Heart right ventricle (tissue), 16 donors: Measurements from ENCODE around the gene IFNAR2. TPM values are rescaled to one million over a fixed set of nuclear protein-coding genes. Genes with fewer than 3 reads are reported as not detected.

Experiments used
- ATAC-seq, 8 donors: fragments of 200-7000 bp; cut with Tn5 transposase; one replicate each; pipeline ENCODE4 v1.9.1; 2020; ENCODE audit warnings: mild to moderate bottlenecking in 8 of 8, moderate library complexity in 8 of 8, moderate number of reproducible peaks in 1 of 8
- DNase-seq, 2 donors: peaks; one replicate each; pipeline ENCODE4 v3.0.0-alpha.2; 2020
- H3K27ac ChIP-seq, 10 donors: fragments of 200-600 bp; sonication (generic) in 2 of 10; one replicate each; pipeline versions ENCODE4 v1.5.0 to v1.8.0; 2020 to 2022; ENCODE audit warnings: mild to moderate bottlenecking in 3 of 10
- H3K27me3 ChIP-seq, 7 donors: fragments of 200-600 bp; one replicate each; pipeline ENCODE4 v1.8.0; 2021 to 2022; ENCODE audit warnings: mild to moderate bottlenecking in 2 of 7
- H3K36me3 ChIP-seq, 9 donors: fragments of 200-600 bp; sonication (generic) in 1 of 9; one replicate each; pipeline versions ENCODE4 v1.5.0 to v1.8.0; 2020 to 2022; ENCODE audit warnings: mild to moderate bottlenecking in 2 of 9
- H3K4me1 ChIP-seq, 9 donors: fragments of 200-600 bp; sonication (generic) in 1 of 9; one replicate each; pipeline versions ENCODE4 v1.5.0 to v1.8.0; 2020 to 2022; ENCODE audit warnings: mild to moderate bottlenecking in 4 of 9
- H3K4me3 ChIP-seq, 10 donors: fragments of 200-600 bp; sonication (generic) in 2 of 10; one replicate each; pipeline versions ENCODE4 v1.5.0 to v1.8.0; 2020 to 2022; ENCODE audit warnings: mild to moderate bottlenecking in 7 of 10, moderate library complexity in 2 of 10
- H3K9me3 ChIP-seq, 11 donors: fragments of 200-600 bp in 10 of 11; sonication (generic) in 2 of 11; one replicate each; pipeline versions ENCODE4 v1.5.0 to v1.8.0; 2013 to 2022; ENCODE audit warnings: mild to moderate bottlenecking in 2 of 11, control low read depth in 1 of 11, moderate library complexity in 1 of 11
- CTCF ChIP-seq, 9 donors: fragments of 200-600 bp; sonication (generic) in 2 of 9; IDR thresholded peaks; one replicate each; pipeline versions ENCODE4 v1.5.0 to v1.8.0; 2021 to 2022; ENCODE audit warnings: antibody characterized with exemption in 9 of 9, mild to moderate bottlenecking in 5 of 9, moderate library complexity in 1 of 9
- whole genome bisulfite sequencing, 2 donors: extraction: QIAGEN DNeasy Blood & Tissue Kit; methylation state at CpG; one replicate each; pipeline ENCODE4 v1.1.7; 2013; ENCODE audit warnings: inconsistent platforms in 1 of 2; 5-methylcytosine and 5-hydroxymethylcytosine counted together
- intact Hi-C, 10 donors: fragments of 100-400 bp; cut with DNase I; formaldehyde crosslinking; loops; one replicate each; pipeline versions ENCODE4 v1.11.1 to v1.14.2; 2022
- long read RNA-seq, 3 donors: library from polyadenylated mRNA; unstranded; transcript quantifications; one replicate each; pipeline ENCODE4 v2.0.0, GENCODE V29; 2020 to 2021
- polyA plus RNA-seq, 2 donors: library from polyadenylated mRNA; stranded (reverse); fragments of 200-250 nt; gene quantifications; one replicate each; pipeline ENCODE4 v1.2.3, GENCODE V29; 2013
- total RNA-seq, 10 donors: library from RNA; stranded (reverse); fragmentation: NEBNext Ultra II Directional in 3 of 10; extraction: Animal tissue kit (Norgen Biotek cat#: 25700) in 3 of 10; gene quantifications; one replicate each; pipeline versions ENCODE4 v1.2.1 to v1.2.4, GENCODE V29; 2021 to 2023
- donor health status: Arrhythmogenic right ventricular cardiomyopathy.
- donor health status: ischemic (EF 13 %, LVEDD 7.1; RV severe dilation, severe dysfunction).
- donor health status: healthy with polysubstance abuse.
- donor health status: DM: no; HTN: yes; CAD: no.
- donor health status: DM: no; HTN: no; CAD: no.
- donor health status: ischemic (EF 25% LVEDD 6.9; RV normal size, moderate dysfunction).
- donor health status: ischemic (EF 25% LVEDD 5.7; RV mildly dilated, moderate dysfunction).
- donor health status: healthy.
- donor health status: DM: yes; HTN: yes; CAD: no.
- donor health status: Ischemic cardiomyopathy.
- donor health status: ischemic (EF 35%, LVEDD 5.7; RV mildly dilated, moderate dysfunction).
- donor health status: nonischemic (EF 11% LVEDD 7.7; RV severe dilation, severe dysfunction).
- donor health status: DM: yes; HTN: yes; CAD: no.
- donor health status: PGD.
- donor health status: ischemic (EF 29% LVEDD 5.4; RV normal size, mild dysfunction).
- donor health status: nonischemic (EF 23%, LVEDD 6.1; RV moderate dilation, normal function).

The IFNAR2 gene
- total RNA-seq, result 10 to 100 TPM in 6 of 10 donors, 1 to 10 TPM in 4; 6.7 to 22.9 (median 10.4) TPM
- 10 to 100 TPM; 10.3 to 14.3 TPM for polyA plus RNA-seq
- long read RNA-seq, donor 1, full-length matches to known transcripts, result 9 of 11 reads
- long read RNA-seq, donor 1, partial matches to known transcripts, result 0 of 11 reads
- long read RNA-seq, donor 1, other reads (novel, unspliced or antisense), result 2 of 11 reads
- long read RNA-seq, donor 2, full-length matches to known transcripts, result 14 of 18 reads
- long read RNA-seq, donor 2, partial matches to known transcripts, result 1 of 18 reads
- long read RNA-seq, donor 2, other reads (novel, unspliced or antisense), result 3 of 18 reads
- long read RNA-seq, donor 3, full-length matches to known transcripts, result 15 of 22 reads
- long read RNA-seq, donor 3, partial matches to known transcripts, result 2 of 22 reads
- long read RNA-seq, donor 3, other reads (novel, unspliced or antisense), result 5 of 22 reads

- H3K4me1 ChIP-seq, result peaks cover 5 to 56% (median 36%) of the 10 kb centered on the region in 9 donors
- peak in 2 of 9 donors; percentile 3 to 6 for TF ChIP-seq CTCF (IDR thresholded peaks at IDR 0.05)
- DNase-seq (peak; percentile 79 to 85), ATAC-seq (peak; percentile 83 to 98 (median 94))
- WGBS, 2 donors, result 1% methylated on average over 82 to 95 of the region's 95 CpGs
- intact Hi-C loops, result loop anchor here in 2 of 10 donors (1.0 to 10.0 kb wide), 2 partner anchors 36 to 95 kb away; partner anchors contain the start of genes IFNAR1 (in 1 of the 2) and IL10RB (in 1 of the 2)
- H3K27me3 ChIP-seq, result no peaks in the 10 kb centered on the region
- H3K36me3 ChIP-seq, result peaks cover 0 to 8% (median 0%) of the 10 kb centered on the region in 9 donors
- peak within 1 kb of the TSS; percentile 78 to 100 (median 96) for H3K4me3 ChIP-seq
- peak within 1 kb of the TSS; percentile 91 to 100 (median 99) for H3K27ac ChIP-seq
- no peaks in the 10 kb centered on the region for H3K9me3 ChIP-seq
Measured at GRCh38 chr21:33229784-33230544, at the start of gene IFNAR2. TSS of gene IFNAR2 (plus strand) at chr21:33229938. CDS start at chr21:33241923, 11,985 bp downstream.

- Histone ChIP-seq H3K4me1 (peaks cover 0 to 24% (median 6%) of the 10 kb centered on the region in 9 donors), H3K27ac (peak overlapping the region in 1 of 10 donors; percentile 66), H3K27me3 (peaks cover 0 to 23% (median 0%) of the 10 kb centered on the region in 7 donors), H3K4me3 (no peak overlapping the region), H3K9me3 (no peaks in the 10 kb centered on the region), H3K36me3 (no peaks in the 10 kb centered on the region)
- TF ChIP-seq CTCF (IDR thresholded peaks at IDR 0.05), result no peak
- DNase-seq (no peak), ATAC-seq (peak in 1 of 8 donors; percentile 22)
- whole genome bisulfite sequencing, 2 donors, result 55 to 59% methylated on average over 6 of the region's 6 CpGs
- intact Hi-C loops, result loop anchor here in 2 of 10 donors (10.0 kb wide), 3 partner anchors 191 to 351 kb away; no protein-coding TSS in a partner anchor
Measured at GRCh38 chr21:33185852-33186251, 43.9 kb upstream of the IFNAR2 start.

GRCh38 chr21:33187276-33187675, 42.5 kb upstream of the IFNAR2 start:
- Histone ChIP-seq H3K9me3 (no peaks in the 10 kb centered on the region), H3K36me3 (no peaks in the 10 kb centered on the region), H3K4me3 (no peak overlapping the region), H3K27me3 (peaks cover 0 to 23% (median 0%) of the 10 kb centered on the region in 7 donors), H3K27ac (no peak overlapping the region), H3K4me1 (peaks cover 0 to 24% (median 6%) of the 10 kb centered on the region in 9 donors)
- ATAC-seq (no peak), DNase-seq (no peak)
- TF ChIP-seq CTCF (IDR thresholded peaks at IDR 0.05), result no peak
- intact Hi-C loops, result loop anchor here in 2 of 10 donors (10.0 kb wide), 3 partner anchors 192 to 352 kb away; no protein-coding TSS in a partner anchor
- WGBS, 2 donors, result 80 to 81% methylated on average over 4 of the region's 4 CpGs

- no peak for TF ChIP-seq CTCF (IDR thresholded peaks at IDR 0.05)
- ATAC-seq (no peak), DNase-seq (no peak)
- Histone ChIP-seq H3K27me3 (peaks cover 0 to 23% (median 0%) of the 10 kb centered on the region in 7 donors), H3K4me1 (peaks cover 0 to 24% (median 6%) of the 10 kb centered on the region in 9 donors), H3K9me3 (no peaks in the 10 kb centered on the region), H3K27ac (peak overlapping the region in 3 of 10 donors; percentile 21 to 45 (median 42)), H3K36me3 (no peaks in the 10 kb centered on the region), H3K4me3 (no peak overlapping the region)
- intact Hi-C loops, result loop anchor here in 2 of 10 donors (10.0 kb wide), 3 partner anchors 194 to 354 kb away; no protein-coding TSS in a partner anchor
- 26 to 31% methylated on average over 4 of the region's 4 CpGs for whole genome bisulfite sequencing, 2 donors
Measured at GRCh38 chr21:33189237-33189636, 40.5 kb upstream of the IFNAR2 start.
